OCI-LY7 (cell line): Measurements from ENCODE around the gene SMIM14. TPM values are rescaled to one million over a fixed set of nuclear protein-coding genes. Genes with fewer than 3 reads are reported as not detected.

Experiments used
- BruUV-seq: library from RNA; stranded (reverse); fragments of 400-500 nt; replicated peaks from 2 replicates; lab custom pipeline; 2021; lab: Mats Ljungman, UMichigan
- CTCF ChIA-PET: fragments of 300-600 bp; sonication (Branson Sonifier 250); formaldehyde crosslinking; loops from one replicate; lab custom pipeline; 2022; ENCODE audit warnings: antibody characterized with exemption; ENCODE audit not compliant: unreplicated experiment; lab: Charles Lee
- POLR2A ChIA-PET: fragments of 300-600 bp; sonication (Branson Sonifier 250); formaldehyde crosslinking; loops from one replicate; lab custom pipeline; 2022; ENCODE audit warnings: antibody characterized with exemption; lab: Charles Lee
- DNase-seq: peaks from one replicate; pipeline ENCODE4 v3.0.0-alpha.2; 2015; ENCODE audit warnings: low spot score
- H2AFZ ChIP-seq: fragments of 200-600 bp; sonication (generic), shearing (Covaris generic); 2 replicates; pipeline ENCODE4 v1.6.1; 2014; ENCODE audit warnings: mild to moderate bottlenecking, antibody characterized with exemption, low read length, moderate library complexity
- H3K27ac ChIP-seq: fragments of 200-600 bp; sonication (generic); 2 replicates; pipeline ENCODE4 v1.5.1; 2014; ENCODE audit warnings: mixed run types, low read depth, mild to moderate bottlenecking, moderate library complexity, low read length, inconsistent platforms; ENCODE audit not compliant: poor library complexity, severe bottlenecking
- H3K36me3 ChIP-seq: fragments of 200-600 bp; sonication (generic); 2 replicates; pipeline ENCODE4 v1.6.1; 2014; ENCODE audit warnings: mild to moderate bottlenecking, antibody characterized with exemption, low read length, moderate library complexity, mixed read lengths; ENCODE audit not compliant: insufficient read depth
- H3K4me1 ChIP-seq: fragments of 200-600 bp; sonication (generic); 2 replicates; pipeline ENCODE4 v1.5.1; 2014; ENCODE audit warnings: mild to moderate bottlenecking, low read length; ENCODE audit not compliant: insufficient read depth, poor library complexity, severe bottlenecking
- H3K4me2 ChIP-seq: fragments of 200-600 bp; sonication (generic); 2 replicates; pipeline ENCODE4 v1.6.1; 2014; ENCODE audit warnings: mild to moderate bottlenecking, low read length
- H3K4me3 ChIP-seq: fragments of 200-600 bp; sonication (generic); 2 replicates; pipeline ENCODE4 v1.5.1; 2014; ENCODE audit warnings: mild to moderate bottlenecking, low read depth, low read length; ENCODE audit not compliant: poor library complexity, severe bottlenecking
- H3K79me2 ChIP-seq: fragments of 200-600 bp; sonication (generic); 2 replicates; pipeline ENCODE4 v1.6.1; 2016; ENCODE audit warnings: low read depth, mild to moderate bottlenecking, low read length, moderate library complexity, mixed read lengths; ENCODE audit not compliant: insufficient read depth
- H3K9me2 ChIP-seq: fragments of 200-600 bp; sonication (generic); 2 replicates; pipeline ENCODE4 v1.6.1; 2016; ENCODE audit warnings: mild to moderate bottlenecking, low read length, mixed read lengths; ENCODE audit not compliant: insufficient read depth
- H3K9me3 ChIP-seq: fragments of 200-600 bp; sonication (generic); 2 replicates; pipeline ENCODE4 v1.6.1; 2014; ENCODE audit warnings: mild to moderate bottlenecking, mixed run types, low read length, mixed read lengths
- H4K20me1 ChIP-seq: fragments of 200-600 bp; sonication (generic); 2 replicates; pipeline ENCODE4 v1.6.1; 2014; ENCODE audit warnings: mild to moderate bottlenecking, antibody characterized with exemption, low read length, moderate library complexity, mixed read lengths; ENCODE audit not compliant: insufficient read depth
- CTCF ChIP-seq: fragments of 200-600 bp; sonication (generic); conservative IDR thresholded peaks from 2 replicates; pipeline ENCODE4 v1.5.1; 2014; ENCODE audit warnings: mild to moderate bottlenecking, antibody characterized with exemption, low read length, moderate library complexity, mixed read lengths
- EZH2phosphoT487 ChIP-seq: fragments of 200-600 bp; sonication (generic); IDR thresholded peaks from 2 replicates; pipeline ENCODE4 v1.6.1; 2018; ENCODE audit warnings: low read depth, borderline replicate concordance, mild to moderate bottlenecking, mixed run types, antibody characterized with exemption, low read length, moderate library complexity, mixed read lengths
- intact Hi-C: fragments of 100-400 bp; cut with micrococcal nuclease; formaldehyde crosslinking; loops from one replicate; pipeline ENCODE4 v1.10.0; 2022; ENCODE audit not compliant: unreplicated experiment
- total RNA-seq, 2 experiments: library from RNA; depleted of rRNA in 1 of 2; stranded (reverse); fragments of >200 nt in 1 of 2; shearing (Covaris generic) in 1 of 2; gene quantifications; 2 replicates each; pipeline ENCODE4 v1.2.3, GENCODE V29; 2014 to 2022

SMIM14 gene
- total RNA-seq, 2 experiments from 2014 or later, result 1.8 TPM; not detected in 1

DNA sequence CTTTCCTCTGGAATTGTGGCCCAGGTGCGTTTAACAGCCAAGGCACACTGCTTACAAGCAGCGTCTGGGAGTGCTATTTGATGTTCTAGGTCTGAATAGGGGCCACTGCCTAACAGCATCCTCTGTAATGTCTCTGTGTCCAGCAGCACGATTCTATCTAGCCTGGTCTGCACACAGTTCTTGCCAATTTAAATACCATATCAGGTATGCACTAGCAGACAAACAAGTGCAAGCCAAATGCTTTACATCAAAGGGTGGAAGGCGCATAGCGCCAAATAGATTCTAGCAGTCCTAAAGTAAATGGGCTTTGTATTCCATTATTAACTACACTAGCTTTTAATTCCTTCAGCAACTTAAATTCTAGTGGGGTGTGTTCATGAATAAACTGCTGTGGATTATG lies 95.6 kb downstream of the SMIM14 start:
- H4K20me1 ChIP-seq, result no peaks in the 10 kb centered on the region
- no peak overlapping the region for H3K4me2 ChIP-seq
- no TSS peak for BruUV-seq
- ChIA-PET CTCF (no interaction called here), POLR2A (interaction anchor here (0.6 kb wide), 2 partner anchors 132 to 261 kb away, joined by 3 to 4 read pairs; no protein-coding TSS in a partner anchor)
- no peak for DNase-seq
- H3K36me3 ChIP-seq, result no peaks in the 10 kb centered on the region
- H3K9me2 ChIP-seq, result no peaks in the 10 kb centered on the region
- H3K27ac ChIP-seq, result no peak overlapping the region
- intact Hi-C loops, result no loop called here
- TF ChIP-seq EZH2phosphoT487 (no peak), CTCF (no peak)
- H3K9me3 ChIP-seq, result no peaks in the 10 kb centered on the region
- H3K4me1 ChIP-seq, result no peaks in the 10 kb centered on the region
- no peaks in the 10 kb centered on the region for H3K79me2 ChIP-seq
- H3K4me3 ChIP-seq, result no peak overlapping the region
- H2AFZ ChIP-seq, result no peak overlapping the region

DNA sequence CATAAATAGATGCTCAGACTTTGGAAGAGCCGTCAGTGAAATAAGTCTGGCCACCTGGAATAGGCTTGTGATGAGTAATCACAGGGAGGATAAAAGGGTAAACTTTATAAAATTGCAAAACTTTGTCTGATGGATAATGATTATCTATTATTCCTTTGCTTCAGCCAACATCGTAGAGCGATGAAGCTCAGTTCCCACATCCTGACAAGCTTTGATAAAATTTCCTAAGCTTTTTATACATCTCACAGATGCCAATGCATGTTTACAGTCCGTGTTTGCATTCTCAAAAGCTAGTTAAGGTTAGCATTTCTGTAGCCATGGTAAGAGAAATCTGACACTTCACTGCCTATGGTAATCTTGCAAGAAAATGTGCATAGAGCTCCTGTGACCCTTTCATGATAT lies 96.1 kb downstream of the SMIM14 start:
- CTCF ChIA-PET, result no interaction called here
- POLR2A ChIA-PET, result interaction anchor here (0.6 to 1.1 kb wide), 4 partner anchors 13 to 466 kb away, joined by 3 to 4 read pairs (median 3); no protein-coding TSS in a partner anchor

More for the DNA sequence above, 96.1 kb downstream of the SMIM14 start:
- Histone ChIP-seq H2AFZ (no peak overlapping the region), H3K4me3 (no peak overlapping the region), H3K4me2 (no peak overlapping the region), H3K36me3 (no peaks in the 10 kb centered on the region), H3K27ac (no peak overlapping the region), H3K9me2 (no peaks in the 10 kb centered on the region), H3K9me3 (no peaks in the 10 kb centered on the region), H4K20me1 (no peaks in the 10 kb centered on the region), H3K4me1 (no peaks in the 10 kb centered on the region), H3K79me2 (no peaks in the 10 kb centered on the region)
- intact Hi-C loops, result no loop called here
- no TSS peak for BruUV-seq
- TF ChIP-seq CTCF (no peak), EZH2phosphoT487 (no peak)
- DNase-seq, result no peak
